WTC11 (cell line): ENCODE data around the gene CABP1. TPM values are rescaled to one million over a fixed set of nuclear protein-coding genes. Genes with fewer than 3 reads are reported as not detected.

Experiments used
- ATAC-seq: fragments of 200-7000 bp; cut with Tn5 transposase; 2 replicates; pipeline ENCODE4 v1.10.0; 2021; ENCODE audit warnings: mild to moderate bottlenecking, moderate library complexity
- CTCF ChIA-PET: fragments of 300-600 bp; sonication (Branson Sonifier 250); formaldehyde crosslinking; loops from one replicate; lab custom pipeline; 2021; ENCODE audit warnings: antibody characterized with exemption; lab: Charles Lee
- POLR2A ChIA-PET: fragments of 350-600 bp; sonication (Branson Sonifier 250); formaldehyde crosslinking; loops from one replicate; lab custom pipeline; 2021; ENCODE audit warnings: antibody characterized with exemption; lab: Charles Lee
- DNase-seq: peaks from one replicate; pipeline ENCODE4 v3.0.0; 2021; ENCODE audit warnings: low spot score
- H3K27ac Mint-ChIP-seq: 2 replicates; pipeline ENCODE4 v1.8.0; 2021; ENCODE audit warnings: mixed read lengths
- H3K27me3 Mint-ChIP-seq: 2 replicates; pipeline ENCODE4 v1.8.0; 2021; ENCODE audit warnings: low read depth, mild to moderate bottlenecking, moderate library complexity, mixed read lengths
- H3K36me3 Mint-ChIP-seq: 2 replicates; pipeline ENCODE4 v1.8.0; 2021; ENCODE audit warnings: mixed read lengths
- H3K4me1 Mint-ChIP-seq: 2 replicates; pipeline ENCODE4 v1.8.0; 2022; ENCODE audit warnings: mixed read lengths
- H3K4me3 Mint-ChIP-seq: 2 replicates; pipeline ENCODE4 v1.8.0; 2021; ENCODE audit warnings: mild to moderate bottlenecking, moderate library complexity, mixed read lengths
- H3K9me3 Mint-ChIP-seq: 2 replicates; pipeline ENCODE4 v1.8.0; 2021; ENCODE audit warnings: mixed read lengths
- ATF6 ChIP-seq: sonication (generic); formaldehyde crosslinking; IDR thresholded peaks from 2 replicates; pipeline ENCODE4 v1.8.1; 2023; ENCODE audit warnings: mild to moderate bottlenecking, missing genetic modification reagents
- CTCF ChIP-seq: fragments of 200-600 bp; IDR thresholded peaks from 2 replicates; pipeline ENCODE4 v1.8.0; 2022; ENCODE audit warnings: antibody characterized with exemption
- E2F1 ChIP-seq: sonication (generic); formaldehyde crosslinking; IDR thresholded peaks from 2 replicates; pipeline ENCODE4 v1.8.0; 2022; ENCODE audit warnings: mild to moderate bottlenecking, missing genetic modification reagents
- ERG ChIP-seq: fragments of 250-450 bp; sonication (Bioruptor Pico); IDR thresholded peaks from 2 replicates; pipeline ENCODE4 v1.8.0; 2021; ENCODE audit warnings: mild to moderate bottlenecking
- ETV6 ChIP-seq: sonication (generic); formaldehyde crosslinking; IDR thresholded peaks from 2 replicates; pipeline ENCODE4 v1.8.1; 2022; ENCODE audit warnings: mild to moderate bottlenecking, missing genetic modification reagents
- FOXP1 ChIP-seq: sonication (generic); formaldehyde crosslinking; IDR thresholded peaks from 2 replicates; pipeline ENCODE4 v1.8.0; 2022; ENCODE audit warnings: missing genetic modification reagents, mild to moderate bottlenecking, moderate library complexity, borderline replicate concordance
- GTF2I ChIP-seq: fragments of 250-450 bp; sonication (Bioruptor Pico); conservative IDR thresholded peaks from 2 replicates; pipeline ENCODE4 v1.4.0; 2021; ENCODE audit warnings: mild to moderate bottlenecking
- HMGXB4 ChIP-seq: sonication (generic); formaldehyde crosslinking; IDR thresholded peaks from 2 replicates; pipeline ENCODE4 v1.8.1; 2023; ENCODE audit warnings: mild to moderate bottlenecking, moderate library complexity, missing genetic modification reagents
- IRF1 ChIP-seq: sonication (generic); formaldehyde crosslinking; IDR thresholded peaks from 2 replicates; pipeline ENCODE4 v1.8.0; 2023; ENCODE audit warnings: missing genetic modification reagents
- JAZF1 ChIP-seq: fragments of 250-450 bp; sonication (Bioruptor Pico); IDR thresholded peaks from 2 replicates; pipeline ENCODE4 v1.9.0; 2021; ENCODE audit warnings: moderate library complexity, mild to moderate bottlenecking, inconsistent platforms
- MLX ChIP-seq: sonication (generic); formaldehyde crosslinking; IDR thresholded peaks from 2 replicates; pipeline ENCODE4 v1.8.1; 2023; ENCODE audit warnings: mild to moderate bottlenecking, missing genetic modification reagents, moderate library complexity
- NFYB ChIP-seq: sonication (generic); formaldehyde crosslinking; conservative IDR thresholded peaks from 2 replicates; pipeline ENCODE4 v1.8.0; 2022; ENCODE audit warnings: low read depth, missing genetic modification reagents
- NR1H2 ChIP-seq: sonication (generic); formaldehyde crosslinking; IDR thresholded peaks from 2 replicates; pipeline ENCODE4 v1.9.0; 2021; ENCODE audit warnings: mild to moderate bottlenecking, moderate library complexity, missing genetic modification reagents
- SMAD4 ChIP-seq: sonication (generic); formaldehyde crosslinking; IDR thresholded peaks from 2 replicates; pipeline ENCODE4 v1.8.0; 2022; ENCODE audit warnings: mild to moderate bottlenecking, missing genetic modification reagents
- ZBTB43 ChIP-seq: sonication (generic); formaldehyde crosslinking; IDR thresholded peaks from 2 replicates; pipeline ENCODE4 v1.8.1; 2023; ENCODE audit warnings: mild to moderate bottlenecking, missing genetic modification reagents
- ZNF281 ChIP-seq: sonication (generic); formaldehyde crosslinking; IDR thresholded peaks from 2 replicates; pipeline ENCODE4 v1.8.0; 2023; ENCODE audit warnings: mild to moderate bottlenecking, missing genetic modification reagents
- ZNF317 ChIP-seq: sonication (generic); formaldehyde crosslinking; IDR thresholded peaks from 2 replicates; pipeline ENCODE4 v1.8.1; 2023; ENCODE audit warnings: low read depth, mild to moderate bottlenecking, moderate library complexity, missing genetic modification reagents, borderline replicate concordance
- ZNF423 ChIP-seq: fragments of 250-450 bp; sonication (Bioruptor Pico); IDR thresholded peaks from 2 replicates; pipeline ENCODE4 v2.1.2; 2022; ENCODE audit warnings: mild to moderate bottlenecking, moderate library complexity
- total RNA-seq: library from RNA; stranded (reverse); gene quantifications from 3 replicates; pipeline ENCODE4 v1.2.3, GENCODE V29; 2021

CABP1 gene
- total RNA-seq, 1 experiment from 2014 or later = 14.1 TPM

- no peak for ATAC-seq
Measured at GRCh38 chr12:120690978-120691377, 50.6 kb downstream of the CABP1 start.

More at GRCh38 chr12:120690978-120691377, 50.6 kb downstream of the CABP1 start:
- no peaks in the 10 kb centered on the region for H3K27me3 Mint-ChIP-seq
- H3K36me3 Mint-ChIP-seq = peaks cover 20% of the 10 kb centered on the region
- H3K4me3 Mint-ChIP-seq = 0 out of 2 replicates have a peak overlapping the region, but pooled peaks have one; percentile 21
- POLR2A ChIA-PET = no interaction called here
- H3K4me1 Mint-ChIP-seq = peaks cover 69% of the 10 kb centered on the region
- no peak for TF ChIP-seq HMGXB4 (CRISPR knock-in tag)
- TF ChIP-seq GTF2I = no peak
- TF ChIP-seq ZNF423 (CRISPR knock-in tag) = no peak
- TF ChIP-seq E2F1 (CRISPR knock-in tag) = no peak
- TF ChIP-seq ZNF317 = no peak
- no peak for TF ChIP-seq MLX (CRISPR knock-in tag)
- TF ChIP-seq NFYB = no peak
- no peak for TF ChIP-seq SMAD4 (CRISPR knock-in tag)
- TF ChIP-seq ZNF281 (CRISPR knock-in tag) = no peak
- TF ChIP-seq FOXP1 (CRISPR knock-in tag) = no peak
- TF ChIP-seq ERG = no peak
- TF ChIP-seq JAZF1 = no peak
- TF ChIP-seq ATF6 (CRISPR knock-in tag) = no peak
- TF ChIP-seq NR1H2 (CRISPR knock-in tag) = no peak
- no peak for TF ChIP-seq ZBTB43 (CRISPR knock-in tag)
- no peak for TF ChIP-seq ETV6 (CRISPR knock-in tag)
- TF ChIP-seq IRF1 (CRISPR knock-in tag) = no peak
- TF ChIP-seq CTCF = no peak
- no peak for DNase-seq
- peak overlapping the region; percentile 85; the same call in 1 of the 2 replicates for H3K27ac Mint-ChIP-seq
- H3K9me3 Mint-ChIP-seq = no peaks in the 10 kb centered on the region
- CTCF ChIA-PET = interaction anchor here (3.6 kb wide), 1 partner anchor 42 kb away, joined by 24 read pairs; no protein-coding TSS in a partner anchor
